ENCODE results near the gene GALK2. TPM values are rescaled to one million over a fixed set of nuclear protein-coding genes. Genes with fewer than 3 reads are reported as not detected.

The GALK2 gene
- total RNA-seq, 2 experiments from 2014 or later: 11.5 to 11.9 TPM

- ChIA-PET CTCF (no interaction called here), POLR2A (interaction anchor here (0.6 kb wide), 1 partner anchor 268 kb away, joined by 3 read pairs; no protein-coding TSS in a partner anchor)
- no peaks in the 10 kb centered on the region for H3K27me3 Mint-ChIP-seq
Observed at GRCh38 chr15:49327927-49328326, 157.9 kb downstream of the GALK2 start.

DNA sequence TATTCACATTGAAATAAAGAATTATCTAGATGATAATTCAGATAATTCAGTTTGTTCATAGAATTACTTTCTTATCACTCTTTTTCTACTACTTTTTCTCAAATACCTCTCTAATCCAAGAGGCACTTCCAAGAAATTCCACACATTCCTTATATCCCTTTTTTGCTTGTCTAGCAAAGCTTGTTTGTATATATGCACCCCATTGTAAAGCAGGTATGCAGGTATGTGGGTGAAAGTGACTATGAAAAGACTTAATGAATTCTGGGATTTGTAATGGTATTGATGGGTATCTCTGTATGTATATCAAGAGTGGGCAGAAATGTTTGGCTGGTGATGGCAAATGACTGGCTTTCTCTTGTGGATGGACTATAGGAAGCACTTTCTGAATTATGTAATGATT lies 158.9 kb downstream of the GALK2 start:
- Histone ChIP-seq H3K9me3 (ENCODE audit: control insufficient read depth in 1 of 2, insufficient read depth in 1 of 2, low read length in 2 of 2) (no peaks in the 10 kb centered on the region), H3K27me3 (ENCODE audit: control insufficient read depth in 1 of 2, insufficient read depth in 2 of 2, low read length in 2 of 2) (no peaks in the 10 kb centered on the region), H3K36me3 (ENCODE audit: insufficient read depth, low read length) (no peaks in the 10 kb centered on the region), H3K27ac (ENCODE audit: low read depth in 1 of 2, low read length in 2 of 2) (no peak overlapping the region), H3K4me1 (ENCODE audit: insufficient read depth, low read length) (no peaks in the 10 kb centered on the region), H3K4me3 (ENCODE audit: low read length) (no peak overlapping the region)
- intact Hi-C loops (cut with DNase I, micrococcal nuclease): no loop called here
- CTCF ChIA-PET: no interaction called here
- H3K36me3 Mint-ChIP-seq (ENCODE audit: low read depth): peaks cover 38% of the 10 kb centered on the region
- no peaks in the 10 kb centered on the region for H3K9me3 Mint-ChIP-seq
- POLR2A ChIA-PET: no interaction called here
- H3K27ac Mint-ChIP-seq: no peak overlapping the region
- H3K4me1 Mint-ChIP-seq (ENCODE audit: low read depth): no peaks in the 10 kb centered on the region
- ATAC-seq (ENCODE audit: poor library complexity): no peak
- H3K27me3 Mint-ChIP-seq: no peaks in the 10 kb centered on the region
- H3K4me3 Mint-ChIP-seq: no peak overlapping the region
- DNase-seq: no peak
- TF ChIP-seq, protein P1, sequence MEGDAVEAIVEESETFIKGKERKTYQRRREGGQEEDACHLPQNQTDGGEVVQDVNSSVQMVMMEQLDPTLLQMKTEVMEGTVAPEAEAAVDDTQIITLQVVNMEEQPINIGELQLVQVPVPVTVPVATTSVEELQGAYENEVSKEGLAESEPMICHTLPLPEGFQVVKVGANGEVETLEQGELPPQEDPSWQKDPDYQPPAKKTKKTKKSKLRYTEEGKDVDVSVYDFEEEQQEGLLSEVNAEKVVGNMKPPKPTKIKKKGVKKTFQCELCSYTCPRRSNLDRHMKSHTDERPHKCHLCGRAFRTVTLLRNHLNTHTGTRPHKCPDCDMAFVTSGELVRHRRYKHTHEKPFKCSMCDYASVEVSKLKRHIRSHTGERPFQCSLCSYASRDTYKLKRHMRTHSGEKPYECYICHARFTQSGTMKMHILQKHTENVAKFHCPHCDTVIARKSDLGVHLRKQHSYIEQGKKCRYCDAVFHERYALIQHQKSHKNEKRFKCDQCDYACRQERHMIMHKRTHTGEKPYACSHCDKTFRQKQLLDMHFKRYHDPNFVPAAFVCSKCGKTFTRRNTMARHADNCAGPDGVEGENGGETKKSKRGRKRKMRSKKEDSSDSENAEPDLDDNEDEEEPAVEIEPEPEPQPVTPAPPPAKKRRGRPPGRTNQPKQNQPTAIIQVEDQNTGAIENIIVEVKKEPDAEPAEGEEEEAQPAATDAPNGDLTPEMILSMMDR (IDR thresholded peaks at IDR 0.05): no peak

More at GRCh38 chr15:49327927-49328326, 157.9 kb downstream of the GALK2 start:
- Histone ChIP-seq H3K27me3 (ENCODE audit: control insufficient read depth in 1 of 2, insufficient read depth in 2 of 2, low read length in 2 of 2) (no peaks in the 10 kb centered on the region), H3K4me1 (ENCODE audit: insufficient read depth, low read length) (no peaks in the 10 kb centered on the region), H3K9me3 (ENCODE audit: control insufficient read depth in 1 of 2, insufficient read depth in 1 of 2, low read length in 2 of 2) (no peaks in the 10 kb centered on the region), H3K27ac (ENCODE audit: low read depth in 1 of 2, low read length in 2 of 2) (no peak overlapping the region), H3K4me3 (ENCODE audit: low read length) (no peak overlapping the region), H3K36me3 (ENCODE audit: insufficient read depth, low read length) (no peaks in the 10 kb centered on the region)
- no peak overlapping the region for H3K4me3 Mint-ChIP-seq
- intact Hi-C loops (cut with DNase I, micrococcal nuclease): no loop called here
- H3K4me1 Mint-ChIP-seq (ENCODE audit: low read depth): no peaks in the 10 kb centered on the region
- no peaks in the 10 kb centered on the region for H3K9me3 Mint-ChIP-seq
- H3K27ac Mint-ChIP-seq: no peak overlapping the region
- ATAC-seq (ENCODE audit: poor library complexity) (no peak), DNase-seq (no peak)
- TF ChIP-seq, protein P1 (IDR thresholded peaks at IDR 0.05): no peak
- peaks cover 45% of the 10 kb centered on the region for H3K36me3 Mint-ChIP-seq (ENCODE audit: low read depth)

DNA sequence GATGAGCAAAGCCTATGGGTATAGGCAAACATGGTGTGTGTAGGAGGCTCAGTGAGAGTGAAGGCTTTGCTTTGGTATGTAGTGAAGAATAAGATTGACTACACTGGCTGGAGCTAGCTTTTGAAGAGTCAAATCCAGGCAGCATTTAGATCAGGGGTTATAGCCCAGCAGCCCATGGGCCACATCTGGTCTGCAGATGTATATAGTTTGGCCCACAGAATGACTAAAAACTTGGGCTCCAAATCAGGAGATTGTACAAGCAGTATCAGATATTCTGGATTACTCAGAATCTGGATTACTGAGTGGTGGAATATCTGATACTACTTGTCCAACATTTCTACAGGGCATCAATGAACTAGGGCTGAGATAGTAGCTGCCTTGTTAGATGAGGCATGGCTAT lies 160.1 kb downstream of the GALK2 start:
- H3K9me3 Mint-ChIP-seq: no peaks in the 10 kb centered on the region
- Histone ChIP-seq H3K27me3 (ENCODE audit: control insufficient read depth in 1 of 2, insufficient read depth in 2 of 2, low read length in 2 of 2) (no peaks in the 10 kb centered on the region), H3K36me3 (ENCODE audit: insufficient read depth, low read length) (peaks cover 5% of the 10 kb centered on the region), H3K9me3 (ENCODE audit: control insufficient read depth in 1 of 2, insufficient read depth in 1 of 2, low read length in 2 of 2) (no peaks in the 10 kb centered on the region), H3K4me1 (ENCODE audit: insufficient read depth, low read length) (no peaks in the 10 kb centered on the region), H3K4me3 (ENCODE audit: low read length) (no peak overlapping the region), H3K27ac (ENCODE audit: low read depth in 1 of 2, low read length in 2 of 2) (no peak overlapping the region)
- no peaks in the 10 kb centered on the region for H3K4me1 Mint-ChIP-seq (ENCODE audit: low read depth)
- H3K27me3 Mint-ChIP-seq: no peaks in the 10 kb centered on the region
- TF ChIP-seq, protein P1 (IDR thresholded peaks at IDR 0.05): no peak
- ATAC-seq (ENCODE audit: poor library complexity): no peak
- no peak overlapping the region for H3K27ac Mint-ChIP-seq
- POLR2A ChIA-PET: no interaction called here
- peaks cover 43% of the 10 kb centered on the region for H3K36me3 Mint-ChIP-seq (ENCODE audit: low read depth)
- H3K4me3 Mint-ChIP-seq: no peak overlapping the region
- intact Hi-C loops (cut with DNase I, micrococcal nuclease): no loop called here
- CTCF ChIA-PET: no interaction called here
- DNase-seq: no peak

All from CD4-positive, alpha-beta T cell (primary cell).